ENCODE measurements around the gene ABCA3.

The ABCA3 gene

GRCh38 chr16:2299121-2299914, 41.2 kb downstream of the ABCA3 start:
- TF ChIP-seq EGR1 (IDR thresholded peaks at IDR 0.05) (no peak), RAD21 (IDR thresholded peaks at IDR 0.05; ENCODE audit: low read depth) (no peak), REST (IDR thresholded peaks at IDR 0.05; ENCODE audit: low read depth) (no peak), TEAD4 (IDR thresholded peaks at IDR 0.05) (no peak), YY1 (IDR thresholded peaks at IDR 0.05; ENCODE audit: low read depth) (no peak), FOXM1 (IDR thresholded peaks at IDR 0.05; ENCODE audit: borderline replicate concordance, low read depth) (no peak)

GRCh38 chr16:2298621-2299020, 41.9 kb downstream of the ABCA3 start:
- no peak for TF ChIP-seq FOXM1 (IDR thresholded peaks at IDR 0.05; ENCODE audit: borderline replicate concordance, low read depth)
- no peak for TF ChIP-seq CEBPB (IDR thresholded peaks at IDR 0.05)
- no peak for TF ChIP-seq CREB1 (IDR thresholded peaks at IDR 0.05; ENCODE audit: low read depth)
- TF ChIP-seq EGR1 (IDR thresholded peaks at IDR 0.05): no peak
- TF ChIP-seq REST (IDR thresholded peaks at IDR 0.05; ENCODE audit: low read depth): no peak
- no peak for TF ChIP-seq TEAD4 (IDR thresholded peaks at IDR 0.05)
- no peak for TF ChIP-seq USF1 (IDR thresholded peaks at IDR 0.05)
- no peak for TF ChIP-seq YY1 (IDR thresholded peaks at IDR 0.05; ENCODE audit: low read depth)
- no peak for TF ChIP-seq TCF12 (IDR thresholded peaks at IDR 0.05; ENCODE audit: low read depth)
- no peak for TF ChIP-seq MAX (IDR thresholded peaks at IDR 0.05)
- TF ChIP-seq ZBTB7A (IDR thresholded peaks at IDR 0.05; ENCODE audit: low read depth): no peak
- no peak for TF ChIP-seq EP300 (IDR thresholded peaks at IDR 0.05; ENCODE audit: borderline replicate concordance)
- TF ChIP-seq TAF1 (IDR thresholded peaks at IDR 0.05; ENCODE audit: low read depth): no peak
- TF ChIP-seq NFIC (IDR thresholded peaks at IDR 0.05): no peak
- TF ChIP-seq RAD21 (IDR thresholded peaks at IDR 0.05; ENCODE audit: low read depth): no peak

- no peak for TF ChIP-seq RAD21 (IDR thresholded peaks at IDR 0.05; ENCODE audit: low read depth)
- TF ChIP-seq TCF12 (IDR thresholded peaks at IDR 0.05; ENCODE audit: low read depth): no peak
Measured at GRCh38 chr16:2297506-2297860, 43.0 kb downstream of the ABCA3 start.

GRCh38 chr16:2296661-2297505, 43.6 kb downstream of the ABCA3 start:
- 0 out of 2 replicates have a peak, but pooled peaks have one; percentile 30 for TF ChIP-seq YY1 (IDR thresholded peaks at IDR 0.05; ENCODE audit: low read depth)
- TF ChIP-seq RAD21 (IDR thresholded peaks at IDR 0.05; ENCODE audit: low read depth): peak; percentile 74
- no peak for TF ChIP-seq ZBTB7A (IDR thresholded peaks at IDR 0.05; ENCODE audit: low read depth)
- TF ChIP-seq TCF12 (IDR thresholded peaks at IDR 0.05; ENCODE audit: low read depth): no peak
- no peak for TF ChIP-seq TAF1 (IDR thresholded peaks at IDR 0.05; ENCODE audit: low read depth)
- no peak for TF ChIP-seq EGR1 (IDR thresholded peaks at IDR 0.05)

GRCh38 chr16:2295056-2295798, 45.3 kb downstream of the ABCA3 start:
- no peak for TF ChIP-seq RAD21 (IDR thresholded peaks at IDR 0.05; ENCODE audit: low read depth)
- no peak for TF ChIP-seq YY1 (IDR thresholded peaks at IDR 0.05; ENCODE audit: low read depth)
- no peak for TF ChIP-seq TCF12 (IDR thresholded peaks at IDR 0.05; ENCODE audit: low read depth)
- TF ChIP-seq REST (IDR thresholded peaks at IDR 0.05; ENCODE audit: low read depth): no peak
- no peak for TF ChIP-seq FOXM1 (IDR thresholded peaks at IDR 0.05; ENCODE audit: borderline replicate concordance, low read depth)
- TF ChIP-seq TEAD4 (IDR thresholded peaks at IDR 0.05): no peak
- TF ChIP-seq EGR1 (IDR thresholded peaks at IDR 0.05): no peak
- TF ChIP-seq EP300 (IDR thresholded peaks at IDR 0.05; ENCODE audit: borderline replicate concordance): no peak
- TF ChIP-seq CEBPB (IDR thresholded peaks at IDR 0.05): no peak
- TF ChIP-seq TAF1 (IDR thresholded peaks at IDR 0.05; ENCODE audit: low read depth): no peak
- no peak for TF ChIP-seq NFIC (IDR thresholded peaks at IDR 0.05)
- TF ChIP-seq CREB1 (IDR thresholded peaks at IDR 0.05; ENCODE audit: low read depth): no peak
- TF ChIP-seq ZBTB7A (IDR thresholded peaks at IDR 0.05; ENCODE audit: low read depth): no peak
- no peak for TF ChIP-seq USF1 (IDR thresholded peaks at IDR 0.05)
- TF ChIP-seq MAX (IDR thresholded peaks at IDR 0.05): no peak

Data from Ishikawa (cell line).